Keratinocyte (primary cell): Measurements from ENCODE around the gene SMOC1. TPM values are rescaled to one million over a fixed set of nuclear protein-coding genes. Genes with fewer than 3 reads are reported as not detected.

ENCODE experiments used
- DNase-seq: peaks from one replicate; pipeline ENCODE4 v3.0.0-alpha.2; 2011; ENCODE audit warnings: low read depth, missing footprints, low spot score
- FAIRE-seq: peaks from 2 replicates; lab custom pipeline; 2011; peaks lifted over from hg19 to GRCh38; lab: Jason Lieb, UNC
- H2AFZ ChIP-seq: 2 replicates; pipeline ENCODE4 v1.6.0; 2012; ENCODE audit warnings: low read length, control low read depth, inconsistent platforms; ENCODE audit not compliant: control insufficient read depth
- H3K27ac ChIP-seq: 2 replicates; pipeline ENCODE4 v1.5.1; 2011; ENCODE audit warnings: low read length; ENCODE audit not compliant: control insufficient read depth, insufficient read depth
- H3K27me3 ChIP-seq: 3 replicates; pipeline ENCODE4 v1.6.0; 2011; ENCODE audit warnings: low read length; ENCODE audit not compliant: control insufficient read depth, insufficient read depth; ENCODE audit errors: extremely low read depth
- H3K36me3 ChIP-seq, 2 experiments: 2 replicates in 1 of 2; 3 replicates in 1 of 2; pipeline ENCODE4 v1.5.1; 2011; ENCODE audit warnings: low read length in 2 of 2, mild to moderate bottlenecking in 1 of 2; ENCODE audit not compliant: control insufficient read depth in 2 of 2, insufficient read depth in 2 of 2; ENCODE audit errors: extremely low read depth in 1 of 2
- H3K4me1 ChIP-seq: 3 replicates; pipeline ENCODE4 v1.5.1; 2011; ENCODE audit warnings: low read length; ENCODE audit not compliant: control insufficient read depth, insufficient read depth; ENCODE audit errors: extremely low read depth
- H3K4me2 ChIP-seq: 3 replicates; pipeline ENCODE4 v1.6.0; 2011; ENCODE audit warnings: low read depth, low read length; ENCODE audit not compliant: control insufficient read depth, insufficient read depth; ENCODE audit errors: extremely low read depth
- H3K4me3 ChIP-seq, 3 experiments: fragments of 200-600 bp in 1 of 3; sonication (generic) in 1 of 3; 2 replicates in 2 of 3; 3 replicates in 1 of 3; pipeline ENCODE4 v1.5.1; 2011 to 2016; ENCODE audit warnings: low read length in 3 of 3, mild to moderate bottlenecking in 3 of 3, control low read depth in 2 of 3, inconsistent platforms in 1 of 3, low read depth in 1 of 3, mixed read lengths in 1 of 3, mixed run types in 1 of 3, moderate library complexity in 1 of 3; ENCODE audit not compliant: control insufficient read depth in 2 of 3, insufficient read depth in 2 of 3; ENCODE audit errors: extremely low read depth in 1 of 3
- H3K79me2 ChIP-seq: 2 replicates; pipeline ENCODE4 v1.6.0; 2012; ENCODE audit warnings: low read length; ENCODE audit not compliant: control insufficient read depth, insufficient read depth
- H3K9ac ChIP-seq: 3 replicates; pipeline ENCODE4 v1.6.0; 2011; ENCODE audit warnings: low read length; ENCODE audit not compliant: control insufficient read depth, insufficient read depth; ENCODE audit errors: extremely low read depth
- H3K9me1 ChIP-seq: 3 replicates; pipeline ENCODE4 v1.6.0; 2011; ENCODE audit warnings: low read length; ENCODE audit not compliant: control insufficient read depth, insufficient read depth; ENCODE audit errors: extremely low read depth
- H3K9me3 ChIP-seq: 2 replicates; pipeline ENCODE4 v1.5.1; 2012; ENCODE audit warnings: low read depth, low read length; ENCODE audit not compliant: control insufficient read depth
- H4K20me1 ChIP-seq: 3 replicates; pipeline ENCODE4 v1.6.0; 2011; ENCODE audit warnings: low read length; ENCODE audit not compliant: control insufficient read depth, insufficient read depth; ENCODE audit errors: extremely low read depth
- EZH2 ChIP-seq: IDR thresholded peaks from one replicate; pipeline ENCODE4 v1.6.1; 2012; ENCODE audit warnings: inconsistent platforms, mild to moderate bottlenecking, low read length, moderate library complexity
- dilution Hi-C: fragments of 300-500 bp; cut with MboI; formaldehyde crosslinking; loops from one replicate; pipeline ENCODE4 v1.7.0; 2020; ENCODE audit warnings: low sequenced_read_pairs; ENCODE audit not compliant: extremely low pct_ligation_motif_present
- polyA plus RNA-seq, 5 experiments: library from polyadenylated mRNA; depleted of rRNA in 3 of 5; stranded (reverse) in 3 of 5; stranded (forward) in 1 of 5; unstranded in 1 of 5; fragments of >200 nt; gene quantifications; 1 replicate in 1 of 5; 2 replicates in 3 of 5; 3 replicates in 1 of 5; pipeline versions ENCODE4 v1.2.1 to v1.2.3, GENCODE V29; 2011 to 2012; ENCODE audit warnings: missing spikeins in 2 of 5, low read depth in 1 of 5, low replicate concordance in 1 of 5
- TF ChIP-seq, protein P1 (sequence below), 3 experiments: IDR thresholded peaks in 1 of 3; conservative IDR thresholded peaks in 1 of 3; optimal IDR thresholded peaks in 1 of 3; 2 replicates in 2 of 3; 3 replicates in 1 of 3; pipeline versions ENCODE3 to v1.5.1; 2011; ENCODE audit warnings: low read length in 3 of 3, mild to moderate bottlenecking in 3 of 3, moderate library complexity in 2 of 3, control low read depth in 1 of 3, inconsistent platforms in 1 of 3; ENCODE audit not compliant: insufficient read depth in 2 of 3; ENCODE audit errors: extremely low read depth in 1 of 3

The SMOC1 gene
- polyA plus RNA-seq, 1 donor (not counting 4 experiments of a cell fraction or from before 2014, with no cell fraction given), result 6.0 TPM

DNA sequence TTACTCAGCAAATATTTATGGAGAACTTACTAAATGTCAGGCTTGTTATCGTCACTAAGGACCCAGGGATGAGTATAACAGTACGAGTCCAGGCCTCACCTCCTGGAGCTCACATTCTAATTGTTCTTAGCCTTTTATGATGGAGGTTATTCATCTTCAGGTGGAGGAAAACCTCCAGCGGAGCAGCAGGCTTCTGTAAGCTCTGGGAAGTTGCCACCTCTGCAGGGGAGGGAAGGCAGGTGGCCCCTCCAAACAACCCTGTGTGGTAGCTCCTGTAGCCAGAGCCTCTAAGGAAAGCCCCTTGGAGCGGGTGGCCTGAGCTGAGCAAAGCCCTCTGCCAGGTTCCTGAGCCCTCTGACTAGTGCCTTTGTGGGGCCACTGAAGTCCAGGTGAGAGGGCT lies 104.1 kb downstream of the SMOC1 start:
- H2AFZ ChIP-seq, result no peak overlapping the region
- no peaks in the 10 kb centered on the region for H3K79me2 ChIP-seq
- no peak for FAIRE-seq
- H3K9me1 ChIP-seq, result no peaks in the 10 kb centered on the region
- no peaks in the 10 kb centered on the region for H3K9me3 ChIP-seq
- no peak overlapping the region for H3K27ac ChIP-seq
- DNase-seq, result no peak
- no peaks in the 10 kb centered on the region for H3K36me3 ChIP-seq
- H4K20me1 ChIP-seq, result no peaks in the 10 kb centered on the region
- dilution Hi-C loops, result no loop called here
- no peak overlapping the region for H3K4me2 ChIP-seq
- H3K9ac ChIP-seq, result no peak overlapping the region
- peaks cover 41% of the 10 kb centered on the region for H3K4me1 ChIP-seq
- H3K4me3 ChIP-seq, result no peak overlapping the region
- TF ChIP-seq EZH2, result no peak
- TF ChIP-seq, protein P1, sequence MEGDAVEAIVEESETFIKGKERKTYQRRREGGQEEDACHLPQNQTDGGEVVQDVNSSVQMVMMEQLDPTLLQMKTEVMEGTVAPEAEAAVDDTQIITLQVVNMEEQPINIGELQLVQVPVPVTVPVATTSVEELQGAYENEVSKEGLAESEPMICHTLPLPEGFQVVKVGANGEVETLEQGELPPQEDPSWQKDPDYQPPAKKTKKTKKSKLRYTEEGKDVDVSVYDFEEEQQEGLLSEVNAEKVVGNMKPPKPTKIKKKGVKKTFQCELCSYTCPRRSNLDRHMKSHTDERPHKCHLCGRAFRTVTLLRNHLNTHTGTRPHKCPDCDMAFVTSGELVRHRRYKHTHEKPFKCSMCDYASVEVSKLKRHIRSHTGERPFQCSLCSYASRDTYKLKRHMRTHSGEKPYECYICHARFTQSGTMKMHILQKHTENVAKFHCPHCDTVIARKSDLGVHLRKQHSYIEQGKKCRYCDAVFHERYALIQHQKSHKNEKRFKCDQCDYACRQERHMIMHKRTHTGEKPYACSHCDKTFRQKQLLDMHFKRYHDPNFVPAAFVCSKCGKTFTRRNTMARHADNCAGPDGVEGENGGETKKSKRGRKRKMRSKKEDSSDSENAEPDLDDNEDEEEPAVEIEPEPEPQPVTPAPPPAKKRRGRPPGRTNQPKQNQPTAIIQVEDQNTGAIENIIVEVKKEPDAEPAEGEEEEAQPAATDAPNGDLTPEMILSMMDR (optimal IDR thresholded peaks at IDR 0.05 in 1 of 3, IDR thresholded peaks at IDR 0.05 in 1 of 3, conservative IDR thresholded peaks at IDR 0.05 in 1 of 3; ENCODE audit: extremely low read depth in 1 of 3, insufficient read depth in 2 of 3, low read length in 3 of 3), result no peak
- no peaks in the 10 kb centered on the region for H3K27me3 ChIP-seq

DNA sequence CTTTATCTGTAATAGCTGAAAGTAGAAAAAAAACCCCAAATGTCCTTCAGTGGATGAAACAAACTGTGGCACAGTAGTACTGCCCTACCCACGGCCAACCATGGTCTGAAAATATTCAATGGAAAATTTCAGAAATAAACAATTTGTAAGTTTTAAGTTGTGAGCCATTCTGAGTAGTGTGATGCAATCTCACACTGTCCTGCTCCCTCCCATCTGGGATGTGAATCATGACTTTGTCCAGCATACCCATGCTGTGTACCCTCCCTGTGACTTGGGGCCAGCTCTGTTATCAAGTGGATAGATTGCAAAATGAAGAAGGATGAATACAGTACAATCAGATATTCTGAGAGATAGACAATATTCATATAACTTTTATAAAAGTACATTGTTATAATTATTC lies 106.2 kb downstream of the SMOC1 start:
- Histone ChIP-seq H2AFZ (no peak overlapping the region), H3K4me1 (peaks cover 30% of the 10 kb centered on the region), H3K4me3 (no peak overlapping the region), H4K20me1 (no peaks in the 10 kb centered on the region), H3K27ac (no peak overlapping the region), H3K27me3 (no peaks in the 10 kb centered on the region), H3K79me2 (no peaks in the 10 kb centered on the region), H3K36me3 (no peaks in the 10 kb centered on the region), H3K4me2 (no peak overlapping the region), H3K9ac (no peak overlapping the region), H3K9me1 (no peaks in the 10 kb centered on the region), H3K9me3 (no peaks in the 10 kb centered on the region)
- TF ChIP-seq, protein P1 (optimal IDR thresholded peaks at IDR 0.05 in 1 of 3, IDR thresholded peaks at IDR 0.05 in 1 of 3, conservative IDR thresholded peaks at IDR 0.05 in 1 of 3; ENCODE audit: extremely low read depth in 1 of 3, insufficient read depth in 2 of 3, low read length in 3 of 3), result no peak
- no peak for TF ChIP-seq EZH2
- DNase-seq (no peak), FAIRE-seq (peak; percentile 79)
- dilution Hi-C loops, result no loop called here
